GM12878 (cell line): ENCODE measurements around the gene KIAA0825. TPM values are rescaled to one million over a fixed set of nuclear protein-coding genes. Genes with fewer than 3 reads are reported as not detected.

Source experiments
- DPF2 ChIP-seq: fragments of 450-650 bp; IDR thresholded peaks from 2 replicates; pipeline ENCODE4 v1.6.1; 2017; ENCODE audit warnings: mild to moderate bottlenecking
- E2F4 ChIP-seq: IDR thresholded peaks from 2 replicates; pipeline ENCODE4 v1.6.1; 2012; ENCODE audit warnings: low read depth, low read length, improper control_type of control experiment
- FOXM1 ChIP-seq: IDR thresholded peaks from 2 replicates; pipeline ENCODE4 v1.6.1; 2012; ENCODE audit warnings: low read depth, mild to moderate bottlenecking, inconsistent platforms, low read length, moderate library complexity
- MTA2 ChIP-seq: fragments of 450-650 bp; IDR thresholded peaks from 2 replicates; pipeline ENCODE4 v1.6.1; 2016; ENCODE audit warnings: low read depth, mild to moderate bottlenecking, moderate library complexity
- MYC ChIP-seq: IDR thresholded peaks from 2 replicates; pipeline ENCODE4 v1.6.1; 2011; ENCODE audit warnings: mild to moderate bottlenecking, low read length, moderate library complexity, inconsistent platforms; ENCODE audit not compliant: insufficient read depth, insufficient replicate concordance, insufficient read length, severe bottlenecking
- NRF1 ChIP-seq: conservative IDR thresholded peaks from 2 replicates; pipeline ENCODE4 v1.6.1; 2011; ENCODE audit warnings: mild to moderate bottlenecking, low read depth, low read length, improper control_type of control experiment
- PAX8 ChIP-seq: fragments of 450-650 bp; IDR thresholded peaks from 2 replicates; pipeline ENCODE4 v1.6.1; 2017; ENCODE audit warnings: mild to moderate bottlenecking, moderate library complexity
- PBX3 ChIP-seq: IDR thresholded peaks from 2 replicates; pipeline ENCODE4 v1.6.1; 2011; ENCODE audit warnings: mild to moderate bottlenecking, low read depth, low read length, moderate library complexity; ENCODE audit not compliant: insufficient replicate concordance
- PKNOX1 ChIP-seq: fragments of 450-650 bp; IDR thresholded peaks from 2 replicates; pipeline ENCODE4 v1.6.1; 2016; ENCODE audit warnings: mild to moderate bottlenecking
- PRDM15 ChIP-seq: fragments of 450-650 bp; formaldehyde crosslinking; IDR thresholded peaks from 2 replicates; pipeline ENCODE4 v1.4.0; 2020; ENCODE audit warnings: mild to moderate bottlenecking, moderate library complexity
- RELB ChIP-seq: fragments of 450-650 bp; IDR thresholded peaks from 2 replicates; pipeline ENCODE4 v1.6.1; 2017; ENCODE audit warnings: low read depth, mild to moderate bottlenecking, moderate library complexity
- SKIL ChIP-seq: fragments of 450-650 bp; IDR thresholded peaks from 2 replicates; pipeline ENCODE4 v1.6.1; 2017; ENCODE audit warnings: mild to moderate bottlenecking, low read depth, inconsistent platforms; ENCODE audit not compliant: poor library complexity, severe bottlenecking
- SREBF2 ChIP-seq: IDR thresholded peaks from 2 replicates; pipeline ENCODE4 v1.6.1; 2012; ENCODE audit warnings: mild to moderate bottlenecking, low read length
- STAT3 ChIP-seq: IDR thresholded peaks from 2 replicates; pipeline ENCODE4 v1.6.1; 2011; ENCODE audit warnings: low read depth, low read length, improper control_type of control experiment
- TAF1 ChIP-seq: IDR thresholded peaks from 2 replicates; pipeline ENCODE4 v1.6.1; 2011; ENCODE audit warnings: mild to moderate bottlenecking, low read depth, low read length, borderline replicate concordance
- TARDBP ChIP-seq: IDR thresholded peaks from 2 replicates; pipeline ENCODE4 v1.6.1; 2016; ENCODE audit warnings: borderline replicate concordance
- ZNF24 ChIP-seq: fragments of 450-650 bp; IDR thresholded peaks from 2 replicates; pipeline ENCODE4 v1.6.1; 2017; ENCODE audit warnings: antibody characterized with exemption, mild to moderate bottlenecking
- ZNF274 ChIP-seq: IDR thresholded peaks from one replicate; pipeline ENCODE4 v1.8.0; 2011; ENCODE audit not compliant: insufficient read length, insufficient read depth
- ZSCAN29 ChIP-seq: fragments of 450-650 bp; IDR thresholded peaks from 2 replicates; pipeline ENCODE4 v1.6.1; 2017; ENCODE audit warnings: mild to moderate bottlenecking, moderate library complexity
- polyA plus RNA-seq, 11 experiments: library from polyadenylated mRNA; depleted of rRNA in 4 of 11; unstranded in 6 of 11; stranded (reverse) in 5 of 11; fragments of >200 nt; fragmentation: Nextera tagmentation in 4 of 11; fragmentation: Illumina TruSeq in 1 of 11; extraction: Ambion mirVana in 4 of 11; extraction: Trizol in 1 of 11; gene quantifications; 1 replicate in 1 of 11; 2 replicates in 10 of 11; pipeline versions ENCODE4 v1.2.1 to v1.2.3, GENCODE V29; 2011 to 2016; ENCODE audit warnings: inconsistent platforms in 2 of 11, missing spikeins in 2 of 11, low read depth in 1 of 11
- total RNA-seq, 4 experiments: library from RNA; depleted of rRNA in 3 of 4; stranded (reverse); fragments of >200 nt in 3 of 4; fragmentation: Illumina TruSeq in 1 of 4; extraction: Trizol in 1 of 4; gene quantifications; 2 replicates each; pipeline versions ENCODE4 v1.2.1 to v1.2.3, GENCODE V29; 2013 to 2021

KIAA0825 gene
- total and polyA plus RNA-seq, 10 of the 15 experiments (the other 5 are each of a cell fraction or from before 2014, with no cell fraction given) = 0.55 to 1.9 (median 1.5) TPM

- TF ChIP-seq NRF1 = no peak
- TF ChIP-seq MTA2 = peak; percentile 94
- TF ChIP-seq PAX8 = no peak
- no peak for TF ChIP-seq PBX3
- no peak for TF ChIP-seq ZNF24
- no peak for TF ChIP-seq PKNOX1
- no peak for TF ChIP-seq ZSCAN29
- no peak for TF ChIP-seq SREBF2
- TF ChIP-seq ZNF274 = no peak
- TF ChIP-seq RELB = peak; percentile 45; the same call in 1 of the 2 replicates
- peak; percentile 16 for TF ChIP-seq SKIL
- TF ChIP-seq PRDM15 (CRISPR knock-in tag) = no peak
- peak; percentile 67 for TF ChIP-seq DPF2
- no peak for TF ChIP-seq TARDBP
- no peak for TF ChIP-seq FOXM1
- no peak for TF ChIP-seq MYC
- TF ChIP-seq TAF1 = no peak
- TF ChIP-seq STAT3 = no peak
- no peak for TF ChIP-seq E2F4
Measured at GRCh38 chr5:94577466-94578245, 40.7 kb downstream of the KIAA0825 start (continued).
